SK-N-SH (cell line): ENCODE data around the gene CDC42BPG. TPM values are rescaled to one million over a fixed set of nuclear protein-coding genes. Genes with fewer than 3 reads are reported as not detected.

Experiments
- CTCF ChIA-PET: fragments of 300-600, 350-600 bp; formaldehyde crosslinking; extraction: SDS; loops from one replicate; lab custom pipeline; 2021; lab: Yijun Ruan, JAX
- POLR2A ChIA-PET: fragments of 350-600 bp; sonication (Branson Sonifier 250); formaldehyde crosslinking; extraction: SDS; loops from one replicate; lab custom pipeline; 2020; ENCODE audit warnings: antibody characterized with exemption, inconsistent platforms; lab: Yijun Ruan, JAX
- DNase-seq: peaks from one replicate; pipeline ENCODE4 v3.0.0; 2012
- H2AFZ ChIP-seq: fragments of 200-600 bp; sonication (generic); 2 replicates; pipeline ENCODE4 v1.8.1; 2016; ENCODE audit warnings: antibody characterized with exemption, mild to moderate bottlenecking, low read depth
- H3F3A ChIP-seq: fragments of 200-600 bp; sonication (generic); replicated peaks from 2 replicates; pipeline ENCODE3; 2016; ENCODE audit warnings: antibody characterized with exemption, mild to moderate bottlenecking; ENCODE audit not compliant: insufficient read depth
- H3K27ac ChIP-seq, 2 experiments: fragments of 200-500 bp in 1 of 2; fragments of 200-600 bp in 1 of 2; sonication (Bioruptor generic) in 1 of 2; sonication (generic), shearing (Covaris generic) in 1 of 2; 2 replicates each; pipeline versions ENCODE4 v1.5.1 to v1.6.1; 2014 to 2016; ENCODE audit warnings: low read depth in 2 of 2, inconsistent platforms in 1 of 2, low read length in 1 of 2, mild to moderate bottlenecking in 1 of 2, mixed read lengths in 1 of 2
- H3K27me3 ChIP-seq: fragments of 200-600 bp; sonication (generic), shearing (Covaris generic); 2 replicates; pipeline ENCODE4 v1.6.1; 2016; ENCODE audit warnings: mixed run types; ENCODE audit not compliant: insufficient read depth
- H3K36me3 ChIP-seq, 2 experiments: fragments of 200-500 bp in 1 of 2; fragments of 200-600 bp in 1 of 2; sonication (Bioruptor generic) in 1 of 2; sonication (generic) in 1 of 2; replicated peaks in 1 of 2; 2 replicates each; pipeline versions ENCODE3 to v1.5.1; 2014 to 2016; ENCODE audit warnings: low read length in 1 of 2, mild to moderate bottlenecking in 1 of 2; ENCODE audit not compliant: insufficient read depth in 2 of 2, control insufficient read depth in 1 of 2
- H3K4me1 ChIP-seq, 2 experiments: fragments of 200-500 bp in 1 of 2; fragments of 200-600 bp in 1 of 2; sonication (Bioruptor generic) in 1 of 2; sonication (generic), shearing (Covaris generic) in 1 of 2; 2 replicates each; pipeline versions ENCODE4 v1.5.1 to v1.6.1; 2014 to 2016; ENCODE audit warnings: low read depth in 1 of 2, low read length in 1 of 2, mixed run types in 1 of 2; ENCODE audit not compliant: insufficient read depth in 2 of 2, control insufficient read depth in 1 of 2
- H3K4me2 ChIP-seq: fragments of 200-600 bp; sonication (generic), shearing (Covaris generic); 2 replicates; pipeline ENCODE4 v1.6.1; 2017; ENCODE audit warnings: mixed run types
- H3K4me3 ChIP-seq, 2 experiments: fragments of 200-500 bp in 1 of 2; fragments of 200-600 bp in 1 of 2; sonication (Bioruptor generic) in 1 of 2; sonication (generic), shearing (Covaris generic) in 1 of 2; 2 replicates each; pipeline versions ENCODE4 v1.5.1 to v1.8.1; 2014 to 2016; ENCODE audit warnings: low read depth in 2 of 2, inconsistent platforms in 1 of 2, low read length in 1 of 2, mild to moderate bottlenecking in 1 of 2, mixed read lengths in 1 of 2, moderate library complexity in 1 of 2
- H3K79me2 ChIP-seq: fragments of 200-600 bp; sonication (generic); 2 replicates; pipeline ENCODE4 v1.8.1; 2017; ENCODE audit warnings: mild to moderate bottlenecking; ENCODE audit not compliant: insufficient read depth
- H3K9ac ChIP-seq: fragments of 200-600 bp; sonication (generic); 2 replicates; pipeline ENCODE4 v1.6.1; 2017; ENCODE audit warnings: mixed run types
- H3K9me2 ChIP-seq: fragments of 200-600 bp; sonication (generic); 2 replicates; pipeline ENCODE4 v1.6.1; 2017; ENCODE audit warnings: mixed run types
- H3K9me3 ChIP-seq: fragments of 200-600 bp; sonication (generic); 2 replicates; pipeline ENCODE4 v1.6.1; 2017; ENCODE audit warnings: mixed run types, mild to moderate bottlenecking, moderate library complexity
- H4K20me1 ChIP-seq: fragments of 200-600 bp; sonication (generic); 2 replicates; pipeline ENCODE4 v1.6.1; 2017; ENCODE audit warnings: mild to moderate bottlenecking, mixed run types; ENCODE audit not compliant: insufficient read depth
- EP300 ChIP-seq, 2 experiments: IDR thresholded peaks; 2 replicates each; pipeline versions ENCODE4 v1.4.0 to v1.6.1; 2012; ENCODE audit warnings: borderline replicate concordance in 1 of 2, low read depth in 1 of 2, low read length in 1 of 2
- FOSL2 ChIP-seq: IDR thresholded peaks from 2 replicates; pipeline ENCODE4 v1.4.0; 2012; ENCODE audit warnings: low read depth, mild to moderate bottlenecking, moderate library complexity, borderline replicate concordance
- FOXJ3 ChIP-seq: sonication (generic); formaldehyde crosslinking; IDR thresholded peaks from 2 replicates; pipeline ENCODE4 v1.5.1; 2020; ENCODE audit warnings: mild to moderate bottlenecking, missing genetic modification reagents
- GATA2 ChIP-seq: sonication (generic); formaldehyde crosslinking; IDR thresholded peaks from 2 replicates; pipeline ENCODE4 v1.5.0; 2020; ENCODE audit warnings: mild to moderate bottlenecking, missing genetic modification reagents
- JUND ChIP-seq: IDR thresholded peaks from 2 replicates; pipeline ENCODE4 v1.4.0; 2012
- NFIC ChIP-seq: IDR thresholded peaks from 2 replicates; pipeline ENCODE4 v1.4.0; 2012; ENCODE audit warnings: borderline replicate concordance
- PBX3 ChIP-seq: IDR thresholded peaks from 2 replicates; pipeline ENCODE4; 2012
- RAD21 ChIP-seq: IDR thresholded peaks from 2 replicates; pipeline ENCODE4 v1.6.1; 2012; ENCODE audit warnings: mild to moderate bottlenecking, low read length
- RXRA ChIP-seq: IDR thresholded peaks from 2 replicates; pipeline ENCODE4 v1.4.0; 2012; ENCODE audit warnings: low read depth, mild to moderate bottlenecking, borderline replicate concordance
- SIN3A ChIP-seq: IDR thresholded peaks from 2 replicates; pipeline ENCODE4 v1.6.1; 2012; ENCODE audit warnings: low read depth, mild to moderate bottlenecking, low read length, moderate library complexity, borderline replicate concordance
- TAF1 ChIP-seq: IDR thresholded peaks from 2 replicates; pipeline ENCODE4 v1.6.1; 2012; ENCODE audit warnings: low read depth, mild to moderate bottlenecking, low read length, moderate library complexity, borderline replicate concordance
- USF2 ChIP-seq: fragments of 150-350 bp; IDR thresholded peaks from 2 replicates; pipeline ENCODE4 v1.6.1; 2017; ENCODE audit warnings: antibody characterized with exemption, low read length, low read depth, borderline replicate concordance
- WGBS: methylation state at CpG from one replicate; pipeline ENCODE4 v1.1.6; 2017; ENCODE audit warnings: low lambda C conversion rate; 5-methylcytosine and 5-hydroxymethylcytosine counted together
- polyA plus RNA-seq, 3 experiments: library from polyadenylated mRNA; depleted of rRNA; stranded (reverse); fragments of >200 nt; gene quantifications; 2 replicates each; pipeline ENCODE4 v1.2.3, GENCODE V29; 2012
- TF ChIP-seq, protein P1 (sequence below): fragments of 150-350 bp; IDR thresholded peaks from 2 replicates; pipeline ENCODE4 v1.6.1; 2016; ENCODE audit warnings: mild to moderate bottlenecking, low read depth, low read length
- TF ChIP-seq, protein P2 (sequence below): IDR thresholded peaks from 2 replicates; pipeline ENCODE4 v1.4.0; 2012; ENCODE audit warnings: low read depth, borderline replicate concordance

The CDC42BPG gene
- polyA plus RNA-seq, 1 of the 3 experiments (the other 2 are of a cell fraction), result 0.33 TPM

- Histone ChIP-seq H3K27me3 (no peaks in the 10 kb centered on the region), H3K36me3 (peaks cover 7 to 11% of the 10 kb centered on the region in 2 experiments), H3K4me2 (no peak overlapping the region), H3K9me2 (no peaks in the 10 kb centered on the region), H3K9ac (no peak overlapping the region), H3K27ac (no peak overlapping the region), H3K79me2 (no peaks in the 10 kb centered on the region; the same call in 1 of the 2 replicates), H3K4me1 (peaks cover 3 to 9% of the 10 kb centered on the region in 2 experiments; a peak in 3 of 4 replicates), H3K9me3 (no peaks in the 10 kb centered on the region), H4K20me1 (no peaks in the 10 kb centered on the region), H2AFZ (no peak overlapping the region), H3K4me3 (no peak overlapping the region), H3F3A (peaks cover 15% of the 10 kb centered on the region)
- POLR2A ChIA-PET, result no interaction called here
- CTCF ChIA-PET, result interaction anchor here (1.1 to 12.8 kb wide), 10 partner anchors 9 to 261 kb away, joined by 3 to 530 read pairs (median 5); partner anchors contain the start of genes ARL2 and EHD1
- TF ChIP-seq, protein P1, sequence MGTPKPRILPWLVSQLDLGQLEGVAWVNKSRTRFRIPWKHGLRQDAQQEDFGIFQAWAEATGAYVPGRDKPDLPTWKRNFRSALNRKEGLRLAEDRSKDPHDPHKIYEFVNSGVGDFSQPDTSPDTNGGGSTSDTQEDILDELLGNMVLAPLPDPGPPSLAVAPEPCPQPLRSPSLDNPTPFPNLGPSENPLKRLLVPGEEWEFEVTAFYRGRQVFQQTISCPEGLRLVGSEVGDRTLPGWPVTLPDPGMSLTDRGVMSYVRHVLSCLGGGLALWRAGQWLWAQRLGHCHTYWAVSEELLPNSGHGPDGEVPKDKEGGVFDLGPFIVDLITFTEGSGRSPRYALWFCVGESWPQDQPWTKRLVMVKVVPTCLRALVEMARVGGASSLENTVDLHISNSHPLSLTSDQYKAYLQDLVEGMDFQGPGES, result no peak
- TF ChIP-seq NFIC (no peak), FOXJ3 (CRISPR knock-in tag) (no peak), JUND (no peak), PBX3 (no peak), GATA2 (no peak), RAD21 (no peak), USF2 (no peak), FOSL2 (no peak), EP300 (IDR thresholded peaks at IDR 0.05; ENCODE audit: borderline replicate concordance in 1 of 2, low read depth in 1 of 2, low read length in 1 of 2) (no peak), SIN3A (no peak), TAF1 (no peak), RXRA (no peak)
- TF ChIP-seq, protein P2, sequence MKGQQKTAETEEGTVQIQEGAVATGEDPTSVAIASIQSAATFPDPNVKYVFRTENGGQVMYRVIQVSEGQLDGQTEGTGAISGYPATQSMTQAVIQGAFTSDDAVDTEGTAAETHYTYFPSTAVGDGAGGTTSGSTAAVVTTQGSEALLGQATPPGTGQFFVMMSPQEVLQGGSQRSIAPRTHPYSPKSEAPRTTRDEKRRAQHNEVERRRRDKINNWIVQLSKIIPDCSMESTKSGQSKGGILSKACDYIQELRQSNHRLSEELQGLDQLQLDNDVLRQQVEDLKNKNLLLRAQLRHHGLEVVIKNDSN, result no peak
- DNase-seq, result no peak
- WGBS, result 96% methylated on average over 14 of the region's 19 CpGs
Measured at GRCh38 chr11:64849598-64850356, 5.3 kb upstream of the CDC42BPG start.
